Measurements from ENCODE around the gene TINAGL1. TPM values are rescaled to one million over a fixed set of nuclear protein-coding genes. Genes with fewer than 3 reads are reported as not detected.

Gene TINAGL1
- total RNA-seq, 1 experiment from 2014 or later: 2.5 TPM

DNA sequence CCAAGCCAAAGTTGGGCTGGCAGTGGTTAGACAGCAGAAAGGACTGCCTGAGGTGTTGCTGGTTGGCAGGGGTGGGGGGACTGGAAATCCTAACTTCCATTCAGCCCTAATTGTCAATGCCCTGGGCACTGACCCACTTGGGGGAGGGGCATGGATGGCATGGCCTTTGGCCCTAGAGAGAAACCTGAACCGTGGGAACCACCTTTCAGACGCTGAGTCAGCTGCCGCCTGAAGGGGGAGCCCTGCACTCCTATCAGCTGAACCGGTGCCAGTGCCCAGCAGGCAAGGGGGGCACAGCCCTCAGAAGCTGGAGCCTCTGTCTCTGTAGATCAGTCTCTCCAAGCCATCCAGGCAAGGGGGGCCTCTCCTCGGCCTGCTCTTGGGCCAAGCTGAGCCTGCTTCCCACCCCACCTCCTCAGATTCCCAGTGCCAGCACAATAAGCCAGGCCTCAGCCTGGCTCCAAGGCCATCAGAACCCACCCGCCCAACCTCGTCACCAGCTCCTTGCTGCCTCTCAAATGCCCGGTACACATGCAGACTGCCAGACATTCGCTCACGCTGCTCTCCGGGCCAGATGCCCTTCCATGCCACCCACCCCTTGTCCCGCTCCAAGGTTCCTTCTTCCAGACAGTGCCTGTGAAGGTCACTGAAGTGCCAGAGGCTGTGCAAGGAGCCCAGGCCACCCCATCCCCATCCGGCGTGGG, 11.6 kb downstream of the TINAGL1 start:
- no peak overlapping the region for H3K9ac ChIP-seq (ENCODE audit: extremely low read depth, insufficient read length, low read length)
- H3K23me2 ChIP-seq (ENCODE audit: insufficient read length, low read depth, low read length, poor library complexity, severe bottlenecking): no peaks in the 10 kb centered on the region
- H3K79me1 ChIP-seq (ENCODE audit: insufficient read depth, low read depth, low read length, poor library complexity, severe bottlenecking): no peaks in the 10 kb centered on the region
- WGBS (ENCODE audit: extremely low coverage, insufficient read length, low lambda C conversion rate): no CpG with 5 or more reads among the region's 14 CpGs
- H3K4me3 Mint-ChIP-seq: peak overlapping the region; percentile 17 to 41; a peak in 3 of 5 replicates
- H3K4ac ChIP-seq (ENCODE audit: low read depth, low read length): no peak overlapping the region
- no peak overlapping the region for H2BK15ac ChIP-seq (ENCODE audit: low read depth, low read length)
- TF ChIP-seq, protein P1, sequence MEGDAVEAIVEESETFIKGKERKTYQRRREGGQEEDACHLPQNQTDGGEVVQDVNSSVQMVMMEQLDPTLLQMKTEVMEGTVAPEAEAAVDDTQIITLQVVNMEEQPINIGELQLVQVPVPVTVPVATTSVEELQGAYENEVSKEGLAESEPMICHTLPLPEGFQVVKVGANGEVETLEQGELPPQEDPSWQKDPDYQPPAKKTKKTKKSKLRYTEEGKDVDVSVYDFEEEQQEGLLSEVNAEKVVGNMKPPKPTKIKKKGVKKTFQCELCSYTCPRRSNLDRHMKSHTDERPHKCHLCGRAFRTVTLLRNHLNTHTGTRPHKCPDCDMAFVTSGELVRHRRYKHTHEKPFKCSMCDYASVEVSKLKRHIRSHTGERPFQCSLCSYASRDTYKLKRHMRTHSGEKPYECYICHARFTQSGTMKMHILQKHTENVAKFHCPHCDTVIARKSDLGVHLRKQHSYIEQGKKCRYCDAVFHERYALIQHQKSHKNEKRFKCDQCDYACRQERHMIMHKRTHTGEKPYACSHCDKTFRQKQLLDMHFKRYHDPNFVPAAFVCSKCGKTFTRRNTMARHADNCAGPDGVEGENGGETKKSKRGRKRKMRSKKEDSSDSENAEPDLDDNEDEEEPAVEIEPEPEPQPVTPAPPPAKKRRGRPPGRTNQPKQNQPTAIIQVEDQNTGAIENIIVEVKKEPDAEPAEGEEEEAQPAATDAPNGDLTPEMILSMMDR (conservative IDR thresholded peaks at IDR 0.05): peak; percentile 87
- no peak overlapping the region for H3K56ac ChIP-seq (ENCODE audit: insufficient read length, low read depth, low read length)
- no peak overlapping the region for H3T11ph ChIP-seq (ENCODE audit: low read length)
- no peak overlapping the region for H4K8ac ChIP-seq (replicated peaks; ENCODE audit: insufficient read length, low read depth, low read length)
- H3K14ac ChIP-seq (ENCODE audit: insufficient read depth, low read length): no peak overlapping the region
- H2BK5ac ChIP-seq (ENCODE audit: insufficient read length, low read length): no peak overlapping the region
- peaks cover 32% of the 10 kb centered on the region for H3K27me3 Mint-ChIP-seq (ENCODE audit: low read depth)
- no peak overlapping the region for H2BK120ac ChIP-seq (ENCODE audit: low read depth, low read length, poor library complexity, severe bottlenecking)
- no peaks in the 10 kb centered on the region for H3K4me1 ChIP-seq (ENCODE audit: insufficient read depth, low read length)
- H2AK5ac ChIP-seq (ENCODE audit: insufficient read length, low read length): no peak overlapping the region
- no peaks in the 10 kb centered on the region; a peak in 1 of 7 replicates for H3K36me3 Mint-ChIP-seq (ENCODE audit: insufficient read depth in 1 of 3, low read depth in 3 of 3)
- no peaks in the 10 kb centered on the region for H4K20me1 ChIP-seq (ENCODE audit: control insufficient read depth, insufficient read depth, insufficient read length)
- DNase-seq: peak; percentile 90
- no peak overlapping the region for H4K91ac ChIP-seq (ENCODE audit: insufficient read length, low read depth, low read length)
- no peaks in the 10 kb centered on the region for H3K79me2 ChIP-seq (ENCODE audit: insufficient read depth, low read length)
- H3K18ac ChIP-seq (ENCODE audit: insufficient read length, low read depth, low read length): no peak overlapping the region
- H3K4me1 Mint-ChIP-seq: peaks cover 21 to 24% of the 10 kb centered on the region in 2 experiments
- no peaks in the 10 kb centered on the region for H3K9me3 ChIP-seq (ENCODE audit: control insufficient read depth, low read depth, low read length)
- H3K27ac ChIP-seq (ENCODE audit: insufficient read length, low read depth, low read length): no peak overlapping the region
- H4K5ac ChIP-seq (ENCODE audit: insufficient read length, low read depth, low read length): no peak overlapping the region
- peak overlapping the region in 1 of 3 experiments; percentile 79; a peak in 3 of 7 replicates for H3K27ac Mint-ChIP-seq
- no peaks in the 10 kb centered on the region for H3K9me3 Mint-ChIP-seq
- H2BK20ac ChIP-seq (ENCODE audit: low read depth, low read length, poor library complexity, severe bottlenecking): no peak overlapping the region
- no peaks in the 10 kb centered on the region for H3K27me3 ChIP-seq (ENCODE audit: insufficient read depth, low read length)
- H2AFZ ChIP-seq (ENCODE audit: low read length): no peak overlapping the region
- H3K23ac ChIP-seq (ENCODE audit: insufficient read length, low read depth, low read length): no peak overlapping the region
- no peak overlapping the region for H3K4me2 ChIP-seq (ENCODE audit: insufficient read depth, insufficient read length, low read length)
- no peak overlapping the region for H2BK12ac ChIP-seq (ENCODE audit: insufficient read length, low read depth, low read length)

Data from H9 (cell line).